ENCODE results near the gene RRP7A.
A peak's percentile ranks its signal among the peaks of the same experiment; 100 is the strongest.
"Not testable (repeated sequence)": the region's sequence is repeated elsewhere in the genome, so short reads cannot be mapped to it uniquely, and the experiment has no call there.

RRP7A gene

DNA sequence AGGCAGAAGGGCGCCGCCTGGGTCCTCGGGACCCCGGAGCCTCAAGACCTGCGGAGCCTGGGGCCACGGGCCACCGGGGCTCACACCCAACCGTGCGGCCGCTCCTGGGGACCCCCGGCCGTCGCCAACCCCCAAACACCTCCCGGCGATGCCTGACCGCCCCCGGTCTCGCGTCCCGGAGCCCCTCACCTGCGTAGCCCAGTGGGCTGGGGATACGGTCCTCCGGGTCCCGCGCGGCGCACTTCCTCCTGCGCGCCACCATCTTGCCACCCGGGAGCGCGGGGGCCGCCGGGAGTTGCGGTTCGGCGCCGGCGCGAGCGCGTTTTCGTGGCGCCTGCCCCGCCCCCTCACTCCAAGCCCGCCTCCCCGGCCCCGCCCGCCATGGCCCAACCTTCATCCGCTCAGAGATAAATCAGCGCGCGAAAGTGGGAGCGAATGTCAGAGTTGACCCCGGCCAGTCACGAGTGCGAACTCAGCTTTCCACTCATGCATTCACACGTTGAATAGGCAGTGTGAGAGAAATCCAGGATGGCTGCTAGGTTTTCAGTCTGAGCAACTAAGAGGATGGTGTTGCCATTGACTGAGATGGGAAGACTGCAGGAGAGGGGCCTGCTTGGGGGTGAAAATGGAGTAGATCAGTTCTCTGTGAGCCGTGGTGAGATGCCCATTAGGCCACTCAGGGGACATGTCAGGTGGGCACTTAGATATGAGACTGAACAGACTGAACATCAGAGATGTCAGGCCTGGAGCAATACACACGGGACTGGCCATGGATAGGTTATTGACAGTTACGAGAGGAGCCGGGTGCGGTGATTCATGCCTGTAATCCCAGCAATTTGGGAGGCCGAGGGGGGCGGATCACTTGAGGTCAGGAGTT lies at the start of gene RRP7A:
TSS of gene RRP7A (minus strand) at position 272 of the 877 bp plus-strand sequence. CDS start at position 262, 10 bp downstream.
- peak; percentile 81 to 90 for DNase-seq

GRCh38 chr22:42567950-42568349 lies 48.4 kb upstream of the RRP7A start:
- not testable (repeated sequence) for DNase-seq

DNA sequence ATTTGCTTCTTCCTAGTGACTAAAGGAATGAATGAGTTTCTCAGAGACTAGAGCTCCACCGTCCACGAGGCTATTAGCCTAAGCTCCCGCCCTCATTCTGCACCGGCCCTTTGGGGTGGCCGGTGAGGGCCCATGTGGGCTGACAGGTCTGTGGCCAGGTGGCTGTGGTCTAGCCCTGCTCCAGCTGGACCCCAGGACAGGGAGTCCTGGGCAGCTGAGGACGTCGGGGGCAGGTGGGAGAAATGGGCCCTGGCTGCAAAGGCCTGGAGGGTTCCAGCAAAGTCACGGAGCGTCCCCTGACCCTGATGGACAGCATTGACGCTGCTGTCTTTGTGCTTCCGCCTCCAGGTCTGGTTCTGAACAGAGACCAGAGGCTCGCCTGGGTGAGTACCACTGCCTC lies 46.4 kb upstream of the RRP7A start:
- DNase-seq = no peak

- no peak for DNase-seq
These were observed 45.1 kb upstream of the RRP7A start for GRCh38 chr22:42564699-42565098.

GRCh38 chr22:42563943-42564342 lies 44.3 kb upstream of the RRP7A start:
- not testable (repeated sequence) for DNase-seq

DNA sequence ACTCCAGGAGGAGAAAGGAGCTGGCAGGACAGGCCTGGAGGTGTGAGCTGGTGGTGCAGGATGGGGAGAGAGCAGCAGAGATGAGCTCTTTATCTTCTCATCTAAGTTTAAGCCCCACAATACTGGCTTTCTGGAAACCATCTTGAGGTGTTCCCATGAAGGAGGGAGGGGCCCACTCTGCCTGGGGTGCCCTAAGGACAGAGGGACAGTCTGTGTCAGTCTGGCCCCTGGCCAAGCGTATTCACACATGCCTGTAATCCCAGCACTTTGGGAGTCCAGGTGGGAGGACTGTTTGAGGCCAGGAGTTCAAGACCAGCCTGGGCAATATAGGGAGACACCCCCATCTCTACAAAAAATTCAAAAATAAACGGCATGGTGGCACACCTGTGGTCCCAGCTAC lies 43.1 kb upstream of the RRP7A start:
- no peak for DNase-seq

DNA sequence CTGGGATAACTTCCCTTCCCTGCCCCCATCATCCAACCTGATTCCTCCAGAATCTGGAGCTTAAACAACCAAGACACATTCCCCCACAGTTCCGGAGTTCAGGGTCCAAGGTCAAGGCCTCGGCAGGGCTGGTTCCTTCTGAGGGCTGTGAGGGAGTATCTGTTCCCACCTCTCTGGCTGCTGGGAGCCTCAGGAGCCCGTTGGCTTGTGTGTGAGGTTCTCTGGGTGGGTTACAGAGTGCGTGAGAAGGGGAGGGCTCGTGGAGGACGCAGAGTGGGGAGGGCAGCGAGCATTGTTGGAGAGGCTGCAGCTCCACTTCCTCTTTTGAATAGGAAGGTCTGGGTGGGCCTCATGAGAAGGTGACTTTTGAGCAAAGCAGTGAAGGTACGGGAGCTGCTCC lies 42.7 kb upstream of the RRP7A start:
- DNase-seq = no peak

GRCh38 chr22:42561856-42562255 lies 42.3 kb upstream of the RRP7A start:
- no peak for DNase-seq

- no peak for DNase-seq
These were observed 41.2 kb upstream of the RRP7A start for GRCh38 chr22:42560781-42561180.

DNA sequence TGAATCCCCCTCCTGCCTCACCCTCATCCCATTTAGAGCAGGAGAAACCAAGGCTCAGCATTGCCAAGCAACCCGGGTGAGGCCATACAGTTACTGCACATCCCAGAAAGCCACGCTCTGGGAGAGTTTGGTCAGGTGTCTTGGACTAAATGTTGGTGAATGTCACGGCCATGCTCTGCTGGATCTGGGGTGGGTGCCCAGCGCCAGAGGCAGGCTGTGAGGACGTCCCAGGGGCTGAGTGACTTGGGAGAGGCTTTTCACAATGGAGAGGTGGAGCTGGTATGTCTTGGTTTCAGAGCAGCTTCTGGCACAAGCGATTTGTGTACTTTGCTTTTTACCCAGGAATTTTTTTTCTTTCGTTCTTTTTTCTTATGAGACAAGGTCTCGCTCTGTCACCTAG lies 40.8 kb upstream of the RRP7A start:
- no peak for DNase-seq

GRCh38 chr22:42553475-42554361 lies 34.1 kb upstream of the RRP7A start, which contains the start of gene SERHL2:
Gene SERHL2 (plus strand): TSS chr22:42553956. CDS start chr22:42554021, 65 bp downstream.
- peak; percentile 73 to 89 for DNase-seq

GRCh38 chr22:42552294-42552647 lies 32.7 kb upstream of the RRP7A start:
- DNase-seq = not testable (repeated sequence)

DNA sequence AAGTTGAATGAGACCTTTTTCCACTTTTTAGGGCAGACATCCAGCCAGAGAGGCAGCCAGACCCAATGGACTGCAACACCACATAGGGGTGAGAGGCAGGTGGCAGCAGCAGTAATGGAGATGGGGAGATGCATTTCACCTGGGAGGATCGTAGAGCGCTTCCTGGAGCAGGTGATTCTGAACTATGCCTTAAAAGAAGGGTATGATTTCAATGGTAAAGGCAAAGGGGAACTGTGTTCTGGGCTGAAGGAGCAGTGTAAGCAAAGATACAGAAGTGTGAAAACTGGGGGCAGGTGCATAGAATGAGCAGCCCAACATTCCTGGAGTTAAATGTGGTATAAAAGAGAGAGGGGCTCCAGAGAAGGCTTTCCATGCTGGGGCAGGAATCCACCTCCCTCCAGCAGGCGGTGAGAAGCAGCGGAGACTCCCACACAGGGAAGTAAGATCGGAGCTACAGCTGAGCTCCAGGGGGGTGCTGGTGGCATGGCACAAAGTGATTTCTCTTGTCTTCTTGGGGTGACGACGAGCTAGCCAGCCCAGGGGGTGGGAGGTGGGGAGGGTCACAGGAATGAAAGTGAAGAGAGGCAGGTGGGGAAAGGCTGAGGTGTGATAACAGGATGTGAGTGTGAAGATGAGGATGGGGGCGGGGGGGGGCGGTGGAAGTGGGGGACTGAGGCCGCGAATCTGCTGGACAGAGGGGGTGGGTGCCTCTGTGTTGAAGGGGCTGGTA lies 29.9 kb upstream of the RRP7A start:
- DNase-seq = no peak

GRCh38 chr22:42548597-42549330 lies 29.2 kb upstream of the RRP7A start:
- no peak for DNase-seq

DNA sequence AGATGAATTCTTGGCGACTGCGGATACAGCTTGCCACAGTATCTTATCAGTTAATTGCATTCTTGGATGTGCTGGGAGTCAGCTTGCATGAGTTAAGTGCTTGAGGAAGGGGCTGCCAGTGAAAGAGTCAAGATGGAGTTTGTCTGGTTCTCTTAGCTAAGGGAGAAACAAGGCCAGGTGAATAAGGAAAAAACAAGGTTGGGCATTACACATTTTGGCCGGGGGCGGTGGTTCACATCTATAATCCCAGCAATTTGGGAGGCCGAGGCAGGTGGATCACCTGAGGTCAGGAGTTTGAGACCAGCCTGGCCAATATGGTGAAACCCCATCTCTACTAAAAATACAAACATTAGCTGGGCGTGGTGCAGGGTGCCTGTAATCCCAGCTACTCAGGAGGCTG lies 28.5 kb upstream of the RRP7A start:
- DNase-seq = not testable (repeated sequence)

- no peak for DNase-seq
These were observed 28.0 kb upstream of the RRP7A start for GRCh38 chr22:42547562-42547961.

GRCh38 chr22:42544686-42545085 lies 25.1 kb upstream of the RRP7A start:
- no peak for DNase-seq

- DNase-seq = not testable (repeated sequence)
These were observed 19.7 kb upstream of the RRP7A start for GRCh38 chr22:42539236-42539771.

DNA sequence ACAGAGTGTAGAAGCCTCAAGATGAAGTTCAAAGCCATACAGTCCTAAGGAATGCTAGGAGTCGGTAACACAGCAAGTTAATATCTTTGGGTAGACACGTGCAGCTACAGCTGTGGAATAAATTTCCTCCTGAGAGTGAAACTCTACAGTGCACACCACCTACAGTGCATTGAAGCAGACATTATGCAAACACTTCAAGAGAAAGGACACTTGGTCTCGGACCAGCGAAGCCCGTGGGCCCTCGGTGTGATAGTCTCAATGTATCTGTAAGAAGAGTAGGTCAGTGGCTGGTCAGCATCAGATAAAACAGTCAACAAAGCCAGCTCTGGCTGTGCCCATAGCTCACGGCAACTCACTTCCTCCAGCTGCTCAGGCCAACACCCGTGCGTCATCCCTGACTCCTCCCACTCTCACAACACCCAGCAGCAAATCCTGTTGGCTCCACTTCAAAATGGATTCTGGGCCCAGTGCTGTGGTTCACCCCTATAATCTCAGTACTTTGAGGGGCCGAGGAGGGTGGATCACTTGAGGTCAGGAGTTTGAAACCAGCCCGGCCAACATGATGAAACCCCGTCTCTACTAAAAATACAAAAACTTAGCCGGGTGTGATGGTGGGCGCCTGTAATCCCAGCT lies 17.7 kb upstream of the RRP7A start:
- DNase-seq = not testable (repeated sequence)

DNA sequence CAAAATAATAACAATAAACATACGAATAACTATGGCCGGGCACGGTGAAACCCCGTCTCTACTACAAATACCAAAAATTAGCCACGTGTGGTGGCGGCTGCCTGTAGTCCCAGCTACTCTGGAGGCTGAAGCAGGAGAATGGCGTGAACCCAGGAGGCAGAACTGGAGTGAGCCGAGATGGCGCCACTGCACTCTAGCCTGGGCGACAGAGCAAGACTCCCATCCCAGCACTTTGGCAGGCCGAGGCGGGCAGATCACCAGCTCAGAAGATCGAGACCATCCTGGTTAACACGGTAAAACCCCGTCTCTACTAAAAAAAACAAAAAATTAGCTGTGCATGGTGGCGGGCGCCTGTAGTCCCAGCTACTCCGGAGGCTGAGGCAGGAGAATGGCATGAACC lies 17.0 kb upstream of the RRP7A start:
- not testable (repeated sequence) for DNase-seq

DNA sequence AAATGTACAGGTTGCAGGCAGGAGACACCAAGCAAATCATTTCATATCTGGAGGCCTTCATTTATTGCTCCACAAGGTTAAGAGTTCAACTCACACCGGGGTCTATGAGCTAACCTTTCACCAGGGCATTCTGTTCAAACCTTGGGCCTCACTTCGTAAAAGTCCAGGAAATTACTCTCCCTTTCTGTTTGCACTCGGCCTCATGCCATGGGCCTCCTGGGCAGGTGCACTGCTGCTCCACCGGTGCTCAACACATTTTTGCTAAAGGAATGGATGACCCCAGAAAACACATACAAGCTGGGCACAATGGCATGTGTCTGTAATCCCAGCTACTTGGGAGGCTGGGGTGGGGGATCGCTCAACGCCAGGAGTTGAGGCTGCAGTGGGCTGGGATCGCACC lies 16.6 kb upstream of the RRP7A start:
- no peak for DNase-seq

All from activated CD4-positive, alpha-beta T cell treated with anti-CD3 and anti-CD28 coated beads for 4 hours (primary cell).